ENCODE data around the gene CDC14C. TPM values are rescaled to one million over a fixed set of nuclear protein-coding genes. Genes with fewer than 3 reads are reported as not detected.

CDC14C gene
- total and polyA plus RNA-seq, 2 of the 4 experiments (the other 2 are of a cell fraction), result under 0.01 TPM; not detected in 1

GRCh38 chr7:48964074-48964473 lies 39.7 kb downstream of the CDC14C start:
- no CpG with 5 or more reads among the region's 3 CpGs for WGBS, 2 experiments (ENCODE audit: extremely low coverage in 2 of 2, insufficient read length in 1 of 2)

More at GRCh38 chr7:48964074-48964473, 39.7 kb downstream of the CDC14C start:
- H3K4me1 ChIP-seq (ENCODE audit: control insufficient read depth, insufficient read depth, low read length), result no peaks in the 10 kb centered on the region
- TF ChIP-seq ELK1 (IDR thresholded peaks at IDR 0.05; ENCODE audit: borderline replicate concordance, low read depth, low read length) (no peak), RAD21 (IDR thresholded peaks at IDR 0.05; ENCODE audit: low read length) (no peak)
- no peak overlapping the region for H3K23ac ChIP-seq (ENCODE audit: low read depth, low read length)
- no peak overlapping the region for H2BK5ac ChIP-seq (ENCODE audit: low read depth, low read length, poor library complexity, severe bottlenecking)
- H3K79me1 ChIP-seq (ENCODE audit: low read depth in 1 of 2, low read length in 2 of 2), result no peaks in the 10 kb centered on the region
- ChIA-PET CTCF (no interaction called here), POLR2A (ENCODE audit: unreplicated experiment) (no interaction called here)
- dilution Hi-C loops (cut with HindIII; ENCODE audit: low sequenced_read_pairs, unreplicated experiment) (no loop called here), in situ Hi-C loops (cut with MboI; ENCODE audit: low sequenced_read_pairs) (no loop called here), intact Hi-C loops (cut with micrococcal nuclease) (no loop called here)
- no peak for ATAC-seq (ENCODE audit: low read depth)
- H3K27ac ChIP-seq (ENCODE audit: insufficient read depth, low read length), result no peak overlapping the region
- no peak overlapping the region for H3K4ac ChIP-seq (ENCODE audit: low read depth, low read length)
- no peak overlapping the region for H4K8ac ChIP-seq (ENCODE audit: low read depth in 2 of 2, low read length in 2 of 2)
- no peaks in the 10 kb centered on the region for H3K9me1 ChIP-seq (ENCODE audit: insufficient read depth, low read length)
- no peak overlapping the region for H3K9ac ChIP-seq (ENCODE audit: low read depth, low read length)
- no peaks in the 10 kb centered on the region for H4K20me1 ChIP-seq (ENCODE audit: insufficient read depth, low read length)
- no peaks in the 10 kb centered on the region for H3K36me3 ChIP-seq (ENCODE audit: control insufficient read depth, insufficient read depth, low read length)
- no peak overlapping the region for H3K18ac ChIP-seq (ENCODE audit: low read depth, low read length)
- H4K91ac ChIP-seq (ENCODE audit: insufficient read depth, low read depth, low read length), result no peak overlapping the region
- BruUV-seq (replicated peaks), result no TSS peak
- no peak overlapping the region for H2BK120ac ChIP-seq (ENCODE audit: low read depth, low read length)
- H3K56ac ChIP-seq (ENCODE audit: extremely low read depth, insufficient read depth, low read length), result no peak overlapping the region
- H3K27me3 ChIP-seq (ENCODE audit: control insufficient read depth, insufficient read depth, low read length), result no peaks in the 10 kb centered on the region
- H2BK20ac ChIP-seq (ENCODE audit: low read depth, low read length), result no peak overlapping the region
- H3K4me2 ChIP-seq (ENCODE audit: low read depth, low read length), result no peak overlapping the region
- no peak overlapping the region for H2AK5ac ChIP-seq (ENCODE audit: low read depth, low read length)
- H2BK15ac ChIP-seq (ENCODE audit: low read depth, low read length), result no peak overlapping the region
- H2AK9ac ChIP-seq (replicated peaks; ENCODE audit: low read depth, low read length, poor library complexity), result no peak overlapping the region
- no peaks in the 10 kb centered on the region for H3K9me3 ChIP-seq (ENCODE audit: control insufficient read depth, insufficient read depth, low read length)
- H2AFZ ChIP-seq (replicated peaks; ENCODE audit: low read length, poor library complexity), result no peak overlapping the region
- H4K5ac ChIP-seq (ENCODE audit: low read depth, low read length), result no peak overlapping the region
- H3K4me3 ChIP-seq (ENCODE audit: insufficient read depth, low read depth, low read length), result no peak overlapping the region
- no peak for DNase-seq
- H3K14ac ChIP-seq (replicated peaks; ENCODE audit: low read depth, low read length), result no peak overlapping the region

Measured in IMR-90 (cell line).